Trophoblast cell (in vitro differentiated cells and primary cell): ENCODE results near the gene NOS1AP.
"Not testable (repeated sequence)": the region's sequence is repeated elsewhere in the genome, so short reads cannot be mapped to it uniquely, and the experiment has no call there.

Experiments
- DNase-seq, 2 donors: peaks; one replicate each; pipeline ENCODE4 v3.0.0-alpha.2; 2016
- H2AFZ ChIP-seq: 2 replicates; pipeline ENCODE4 v1.6.1; 2013; ENCODE audit warnings: low read length, moderate library complexity, mild to moderate bottlenecking; ENCODE audit not compliant: insufficient read depth, poor library complexity
- H2AK5ac ChIP-seq: 2 replicates; pipeline ENCODE4 v1.6.1; 2013; ENCODE audit warnings: mild to moderate bottlenecking, low read length
- H2BK120ac ChIP-seq: 2 replicates; pipeline ENCODE4 v1.6.1; 2013; ENCODE audit warnings: low read length, mild to moderate bottlenecking, moderate library complexity; ENCODE audit not compliant: insufficient read depth, poor library complexity
- H2BK12ac ChIP-seq: 2 replicates; pipeline ENCODE4 v1.6.1; 2013; ENCODE audit warnings: mild to moderate bottlenecking, low read length, moderate library complexity
- H2BK5ac ChIP-seq: 2 replicates; pipeline ENCODE4 v1.6.1; 2013; ENCODE audit warnings: low read length, low read depth, moderate library complexity, mild to moderate bottlenecking; ENCODE audit not compliant: poor library complexity
- H3K14ac ChIP-seq: 2 replicates; pipeline ENCODE4 v1.6.1; 2013; ENCODE audit warnings: mild to moderate bottlenecking, low read length
- H3K18ac ChIP-seq: 2 replicates; pipeline ENCODE4 v1.6.1; 2013; ENCODE audit warnings: mild to moderate bottlenecking, low read length
- H3K23ac ChIP-seq: 2 replicates; pipeline ENCODE4 v1.6.1; 2013; ENCODE audit warnings: low read length
- H3K27ac ChIP-seq: 2 replicates; pipeline ENCODE4 v1.5.1; 2013; ENCODE audit warnings: low read depth, mild to moderate bottlenecking, inconsistent platforms, low read length, moderate library complexity
- H3K27me3 ChIP-seq: 2 replicates; pipeline ENCODE4 v1.6.1; 2013; ENCODE audit warnings: inconsistent platforms, mild to moderate bottlenecking, low read length, moderate library complexity; ENCODE audit not compliant: insufficient read depth
- H3K36me3 ChIP-seq, 2 experiments: 1 replicate in 1 of 2; 2 replicates in 1 of 2; pipeline ENCODE4 v1.6.1; 2013; ENCODE audit warnings: low read length in 2 of 2, mild to moderate bottlenecking in 2 of 2, moderate library complexity in 1 of 2; ENCODE audit not compliant: insufficient read depth in 2 of 2, control insufficient read depth in 1 of 2
- H3K4ac ChIP-seq: 2 replicates; pipeline ENCODE4 v1.6.1; 2013; ENCODE audit warnings: low read depth, mild to moderate bottlenecking, low read length, moderate library complexity
- H3K4me1 ChIP-seq, 2 experiments: 1 replicate in 1 of 2; 2 replicates in 1 of 2; pipeline ENCODE4 v1.6.1; 2013; ENCODE audit warnings: low read length in 2 of 2, mild to moderate bottlenecking in 2 of 2, moderate library complexity in 1 of 2; ENCODE audit not compliant: insufficient read depth in 2 of 2, control insufficient read depth in 1 of 2
- H3K4me2 ChIP-seq: 2 replicates; pipeline ENCODE4 v1.6.1; 2013; ENCODE audit warnings: inconsistent platforms, mild to moderate bottlenecking, low read length, moderate library complexity
- H3K4me3 ChIP-seq: 2 replicates; pipeline ENCODE4 v1.5.1; 2013; ENCODE audit warnings: mild to moderate bottlenecking, low read depth, low read length, inconsistent platforms
- H3K79me1 ChIP-seq: one replicate; pipeline ENCODE4 v1.6.1; 2013; ENCODE audit warnings: low read length
- H3K79me2 ChIP-seq: 2 replicates; pipeline ENCODE4 v1.6.1; 2013; ENCODE audit warnings: low read length, mild to moderate bottlenecking; ENCODE audit not compliant: control insufficient read depth, insufficient read depth, poor library complexity
- H3K9ac ChIP-seq: 2 replicates; pipeline ENCODE4 v1.6.1; 2013; ENCODE audit warnings: mild to moderate bottlenecking, low read length
- H3K9me3 ChIP-seq: 2 replicates; pipeline ENCODE4 v1.6.1; 2013; ENCODE audit warnings: low read depth, mild to moderate bottlenecking, control low read depth, inconsistent platforms, low read length; ENCODE audit not compliant: insufficient read depth
- H4K12ac ChIP-seq: 2 replicates; pipeline ENCODE4 v1.6.1; 2013; ENCODE audit warnings: low read depth, mild to moderate bottlenecking, low read length, moderate library complexity
- H4K8ac ChIP-seq: 2 replicates; pipeline ENCODE4 v1.6.1; 2013; ENCODE audit warnings: low read depth, mild to moderate bottlenecking, low read length, moderate library complexity
- H4K91ac ChIP-seq: one replicate; pipeline ENCODE4 v1.6.1; 2013; ENCODE audit warnings: low read depth, mild to moderate bottlenecking, low read length, moderate library complexity
- WGBS: extraction: QIAGEN DNeasy Blood & Tissue Kit; methylation state at CpG from one replicate; pipeline ENCODE4 v1.1.7; 2013; ENCODE audit warnings: missing lambda C conversion rate; ENCODE audit not compliant: insufficient read length, insufficient coverage; ENCODE audit errors: extremely low coverage; 5-methylcytosine and 5-hydroxymethylcytosine counted together

The NOS1AP gene

GRCh38 chr1:162416215-162416614 lies 346.7 kb downstream of the NOS1AP start:
- Histone ChIP-seq H3K79me1 (no peaks in the 10 kb centered on the region), H3K9me3 (no peaks in the 10 kb centered on the region), H3K4me1 (no peaks in the 10 kb centered on the region), H2AFZ (no peak overlapping the region), H3K27me3 (no peaks in the 10 kb centered on the region), H3K4me3 (no peak overlapping the region), H2BK12ac (no peak overlapping the region), H4K12ac (no peak overlapping the region), H2BK120ac (no peak overlapping the region), H3K23ac (no peak overlapping the region), H3K4ac (no peak overlapping the region), H3K9ac (no peak overlapping the region), H3K36me3 (no peaks in the 10 kb centered on the region), H4K91ac (no peak overlapping the region), H2AK5ac (no peak overlapping the region), H3K4me2 (no peak overlapping the region), H2BK5ac (no peak overlapping the region), H3K14ac (no peak overlapping the region), H4K8ac (no peak overlapping the region), H3K18ac (no peak overlapping the region), H3K79me2 (no peaks in the 10 kb centered on the region), H3K27ac (no peak overlapping the region)
- DNase-seq = no peak

DNA sequence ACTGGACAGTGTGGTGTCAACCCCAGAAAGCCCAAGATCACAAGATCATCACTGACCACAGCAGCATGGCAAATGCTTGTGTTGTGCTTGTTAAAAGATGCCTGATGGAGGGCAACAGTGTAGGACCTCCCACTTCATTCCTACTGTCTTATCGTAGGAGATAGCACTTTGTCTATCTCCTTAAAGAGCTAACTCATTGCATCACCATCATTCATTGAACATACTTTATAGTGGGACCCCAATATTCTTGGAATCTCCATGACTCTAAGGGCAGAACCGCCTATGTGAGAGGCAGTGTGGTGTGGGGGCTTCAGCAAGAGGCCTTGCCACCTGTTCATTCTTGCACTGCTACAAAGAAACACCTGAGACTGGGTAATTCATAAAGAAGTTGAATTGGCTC lies 347.4 kb downstream of the NOS1AP start:
- Histone ChIP-seq H4K12ac (no peak overlapping the region), H3K4ac (no peak overlapping the region), H3K14ac (no peak overlapping the region), H3K18ac (no peak overlapping the region), H4K8ac (no peak overlapping the region), H3K27ac (no peak overlapping the region), H3K79me2 (no peaks in the 10 kb centered on the region), H2BK12ac (no peak overlapping the region), H3K9ac (no peak overlapping the region), H3K79me1 (no peaks in the 10 kb centered on the region), H2AK5ac (no peak overlapping the region), H3K9me3 (no peaks in the 10 kb centered on the region), H3K23ac (no peak overlapping the region), H3K4me3 (no peak overlapping the region), H3K4me1 (no peaks in the 10 kb centered on the region), H3K36me3 (no peaks in the 10 kb centered on the region), H2AFZ (no peak overlapping the region), H3K27me3 (no peaks in the 10 kb centered on the region), H2BK120ac (no peak overlapping the region), H3K4me2 (no peak overlapping the region), H4K91ac (no peak overlapping the region), H2BK5ac (no peak overlapping the region)
- no peak for DNase-seq
- WGBS = no CpG with 5 or more reads among the region's 2 CpGs

GRCh38 chr1:162417650-162418049 lies 348.2 kb downstream of the NOS1AP start:
- H3K9ac ChIP-seq = no peak overlapping the region
- H3K36me3 ChIP-seq = no peaks in the 10 kb centered on the region
- no peaks in the 10 kb centered on the region for H3K79me2 ChIP-seq
- no peak overlapping the region for H3K4me2 ChIP-seq
- no peak overlapping the region for H2AK5ac ChIP-seq
- H3K23ac ChIP-seq = no peak overlapping the region
- H3K9me3 ChIP-seq = no peaks in the 10 kb centered on the region
- H2BK5ac ChIP-seq = no peak overlapping the region
- no peak overlapping the region for H4K8ac ChIP-seq
- no peak overlapping the region for H2AFZ ChIP-seq
- DNase-seq = no peak
- no peak overlapping the region for H2BK120ac ChIP-seq
- H4K91ac ChIP-seq = no peak overlapping the region
- H3K4ac ChIP-seq = no peak overlapping the region
- H3K4me1 ChIP-seq = no peaks in the 10 kb centered on the region
- no peaks in the 10 kb centered on the region for H3K79me1 ChIP-seq
- H3K14ac ChIP-seq = no peak overlapping the region
- H3K27me3 ChIP-seq = no peaks in the 10 kb centered on the region
- no peak overlapping the region for H3K27ac ChIP-seq
- WGBS = no CpG with 5 or more reads among the region's 7 CpGs
- no peak overlapping the region for H2BK12ac ChIP-seq
- H4K12ac ChIP-seq = no peak overlapping the region
- H3K18ac ChIP-seq = no peak overlapping the region
- H3K4me3 ChIP-seq = no peak overlapping the region

- not testable (repeated sequence) for H3K18ac ChIP-seq, H2BK12ac ChIP-seq, H3K23ac ChIP-seq, H3K27ac ChIP-seq, H4K12ac ChIP-seq, H4K8ac ChIP-seq, H3K27me3 ChIP-seq, H2BK5ac ChIP-seq, H3K9me3 ChIP-seq, H4K91ac ChIP-seq, H3K9ac ChIP-seq, H2AK5ac ChIP-seq, H3K79me1 ChIP-seq, H3K4me3 ChIP-seq, DNase-seq, H3K14ac ChIP-seq, H3K4me2 ChIP-seq, H3K36me3 ChIP-seq, H3K79me2 ChIP-seq, H2AFZ ChIP-seq, H2BK120ac ChIP-seq, H3K4ac ChIP-seq, H3K4me1 ChIP-seq
- no CpG with 5 or more reads among the region's 7 CpGs for WGBS
Measured at GRCh38 chr1:162418584-162418983, 349.1 kb downstream of the NOS1AP start.
